ENCODE results near the gene AGAP3.
A peak's percentile ranks its signal among the peaks of the same experiment; 100 is the strongest.

The AGAP3 gene

GRCh38 chr7:151070574-151070960, 15.7 kb upstream of the AGAP3 start:
- no peak overlapping the region for H2AFZ ChIP-seq (ENCODE audit: low read length)
- H3K4me1 ChIP-seq (ENCODE audit: control insufficient read depth in 2 of 2, insufficient read depth in 1 of 2, low read depth in 1 of 2, low read length in 2 of 2) = no peaks in the 10 kb centered on the region
- H3K9me3 ChIP-seq (replicated peaks in 1 of 2; ENCODE audit: control insufficient read depth in 2 of 2, insufficient read depth in 1 of 2, low read depth in 1 of 2, low read length in 2 of 2) = no peaks in the 10 kb centered on the region
- no peak overlapping the region for H2BK120ac ChIP-seq (ENCODE audit: low read depth, low read length)
- H3K27me3 ChIP-seq (ENCODE audit: control insufficient read depth in 3 of 3, insufficient read depth in 3 of 3, low read depth in 1 of 3, low read length in 3 of 3) = no peaks in the 10 kb centered on the region
- H3K4ac ChIP-seq (ENCODE audit: low read length) = no peak overlapping the region
- H2BK15ac ChIP-seq (ENCODE audit: low read length) = no peak overlapping the region
- no peaks in the 10 kb centered on the region for H3K79me1 ChIP-seq (ENCODE audit: low read depth, low read length)
- peaks cover 51 to 95% of the 10 kb centered on the region in 2 donors for H3K36me3 ChIP-seq (replicated peaks in 1 of 2; ENCODE audit: control insufficient read depth in 2 of 2, insufficient read depth in 2 of 2, low read length in 2 of 2)
- peak overlapping the region in 1 of 2 donors; percentile 67 for H3K4me3 ChIP-seq (ENCODE audit: low read length in 2 of 2)
- H3K18ac ChIP-seq (ENCODE audit: low read length) = no peak overlapping the region
- no peak overlapping the region for H3K9ac ChIP-seq (ENCODE audit: low read depth, low read length, poor library complexity)
- no peak overlapping the region for H4K8ac ChIP-seq (ENCODE audit: low read depth, low read length)
- no peak overlapping the region for H3K27ac ChIP-seq (replicated peaks; ENCODE audit: low read length)
- H2AK5ac ChIP-seq (ENCODE audit: low read depth, low read length) = no peak overlapping the region
- no peak overlapping the region for H2BK5ac ChIP-seq (ENCODE audit: low read length)
- H2BK12ac ChIP-seq (ENCODE audit: low read length) = no peak overlapping the region
- H3K23ac ChIP-seq (ENCODE audit: low read depth, low read length, poor library complexity) = peak overlapping the region; percentile 14
- H3K4me2 ChIP-seq (ENCODE audit: insufficient read depth, low read length, poor library complexity, severe bottlenecking) = no peak overlapping the region
- H4K91ac ChIP-seq (ENCODE audit: low read depth, low read length, poor library complexity) = no peak overlapping the region
- no CpG with 5 or more reads among the region's 15 CpGs for WGBS, 2 donors (ENCODE audit: extremely low coverage in 2 of 2, insufficient read length in 2 of 2, insufficient replicate concordance in 1 of 2)
- H3K14ac ChIP-seq (ENCODE audit: low read length) = no peak overlapping the region
- DNase-seq (ENCODE audit: low spot score) = no peak

GRCh38 chr7:151071032-151071866, 15.0 kb upstream of the AGAP3 start:
- no peak overlapping the region for H3K14ac ChIP-seq (ENCODE audit: low read length)
- no peak overlapping the region for H2BK5ac ChIP-seq (ENCODE audit: low read length)
- H4K91ac ChIP-seq (ENCODE audit: low read depth, low read length, poor library complexity) = no peak overlapping the region
- no peak overlapping the region for H2BK120ac ChIP-seq (ENCODE audit: low read depth, low read length)
- DNase-seq (ENCODE audit: low spot score) = no peak
- H2BK12ac ChIP-seq (ENCODE audit: low read length) = no peak overlapping the region
- H3K18ac ChIP-seq (ENCODE audit: low read length) = no peak overlapping the region
- no peak overlapping the region for H2AK5ac ChIP-seq (ENCODE audit: low read depth, low read length)
- no peak overlapping the region for H2AFZ ChIP-seq (ENCODE audit: low read length)
- H3K4ac ChIP-seq (ENCODE audit: low read length) = no peak overlapping the region
- no peaks in the 10 kb centered on the region for H3K9me3 ChIP-seq (replicated peaks in 1 of 2; ENCODE audit: control insufficient read depth in 2 of 2, insufficient read depth in 1 of 2, low read depth in 1 of 2, low read length in 2 of 2)
- H3K9ac ChIP-seq (ENCODE audit: low read depth, low read length, poor library complexity) = no peak overlapping the region
- no peaks in the 10 kb centered on the region for H3K79me1 ChIP-seq (ENCODE audit: low read depth, low read length)
- H3K4me3 ChIP-seq (ENCODE audit: low read length in 2 of 2) = no peak overlapping the region
- H3K36me3 ChIP-seq (replicated peaks in 1 of 2; ENCODE audit: control insufficient read depth in 2 of 2, insufficient read depth in 2 of 2, low read length in 2 of 2) = peaks cover 55 to 95% of the 10 kb centered on the region in 2 donors
- WGBS, 2 donors (ENCODE audit: extremely low coverage in 2 of 2, insufficient read length in 2 of 2, insufficient replicate concordance in 1 of 2) = no CpG with 5 or more reads among the region's 39 CpGs
- peaks cover 0 to 4% of the 10 kb centered on the region in 2 donors for H3K4me1 ChIP-seq (ENCODE audit: control insufficient read depth in 2 of 2, insufficient read depth in 1 of 2, low read depth in 1 of 2, low read length in 2 of 2)
- no peak overlapping the region for H3K4me2 ChIP-seq (ENCODE audit: insufficient read depth, low read length, poor library complexity, severe bottlenecking)
- H2BK15ac ChIP-seq (ENCODE audit: low read length) = no peak overlapping the region
- no peak overlapping the region for H3K27ac ChIP-seq (replicated peaks; ENCODE audit: low read length)
- no peaks in the 10 kb centered on the region for H3K27me3 ChIP-seq (ENCODE audit: control insufficient read depth in 3 of 3, insufficient read depth in 3 of 3, low read depth in 1 of 3, low read length in 3 of 3)
- H4K8ac ChIP-seq (ENCODE audit: low read depth, low read length) = no peak overlapping the region
- H3K23ac ChIP-seq (ENCODE audit: low read depth, low read length, poor library complexity) = peak overlapping the region; percentile 5

GRCh38 chr7:151073990-151074389, 12.3 kb upstream of the AGAP3 start:
- no peaks in the 10 kb centered on the region for H3K27me3 ChIP-seq (ENCODE audit: control insufficient read depth in 3 of 3, insufficient read depth in 3 of 3, low read depth in 1 of 3, low read length in 3 of 3)
- no peaks in the 10 kb centered on the region for H3K79me1 ChIP-seq (ENCODE audit: low read depth, low read length)
- no peak overlapping the region for H3K18ac ChIP-seq (ENCODE audit: low read length)
- DNase-seq (ENCODE audit: low spot score) = no peak
- H4K91ac ChIP-seq (ENCODE audit: low read depth, low read length, poor library complexity) = no peak overlapping the region
- no peak overlapping the region for H3K27ac ChIP-seq (replicated peaks; ENCODE audit: low read length)
- no peak overlapping the region for H2BK120ac ChIP-seq (ENCODE audit: low read depth, low read length)
- peaks cover 45 to 96% of the 10 kb centered on the region in 2 donors for H3K36me3 ChIP-seq (replicated peaks in 1 of 2; ENCODE audit: control insufficient read depth in 2 of 2, insufficient read depth in 2 of 2, low read length in 2 of 2)
- H2AK5ac ChIP-seq (ENCODE audit: low read depth, low read length) = no peak overlapping the region
- no peak overlapping the region for H3K14ac ChIP-seq (ENCODE audit: low read length)
- WGBS, 2 donors (ENCODE audit: extremely low coverage in 2 of 2, insufficient read length in 2 of 2, insufficient replicate concordance in 1 of 2) = no CpG with 5 or more reads among the region's 17 CpGs
- H2BK12ac ChIP-seq (ENCODE audit: low read length) = no peak overlapping the region
- no peak overlapping the region for H4K8ac ChIP-seq (ENCODE audit: low read depth, low read length)
- peak overlapping the region; percentile 21 for H2BK5ac ChIP-seq (ENCODE audit: low read length)
- no peak overlapping the region for H3K4ac ChIP-seq (ENCODE audit: low read length)
- H3K9ac ChIP-seq (ENCODE audit: low read depth, low read length, poor library complexity) = no peak overlapping the region
- no peak overlapping the region for H3K4me2 ChIP-seq (ENCODE audit: insufficient read depth, low read length, poor library complexity, severe bottlenecking)
- peaks cover 4 to 7% of the 10 kb centered on the region in 2 donors for H3K4me1 ChIP-seq (ENCODE audit: control insufficient read depth in 2 of 2, insufficient read depth in 1 of 2, low read depth in 1 of 2, low read length in 2 of 2)
- H2BK15ac ChIP-seq (ENCODE audit: low read length) = no peak overlapping the region
- H3K23ac ChIP-seq (ENCODE audit: low read depth, low read length, poor library complexity) = no peak overlapping the region
- H2AFZ ChIP-seq (ENCODE audit: low read length) = no peak overlapping the region
- peaks cover 0 to 3% of the 10 kb centered on the region in 2 donors for H3K9me3 ChIP-seq (replicated peaks in 1 of 2; ENCODE audit: control insufficient read depth in 2 of 2, insufficient read depth in 1 of 2, low read depth in 1 of 2, low read length in 2 of 2)
- no peak overlapping the region for H3K4me3 ChIP-seq (ENCODE audit: low read length in 2 of 2)

GRCh38 chr7:151074817-151075661, 11.2 kb upstream of the AGAP3 start:
- Histone ChIP-seq H4K91ac (ENCODE audit: low read depth, low read length, poor library complexity) (no peak overlapping the region), H2AFZ (ENCODE audit: low read length) (no peak overlapping the region), H2AK5ac (ENCODE audit: low read depth, low read length) (no peak overlapping the region), H3K27ac (replicated peaks; ENCODE audit: low read length) (no peak overlapping the region), H2BK5ac (ENCODE audit: low read length) (no peak overlapping the region), H3K18ac (ENCODE audit: low read length) (no peak overlapping the region), H3K14ac (ENCODE audit: low read length) (no peak overlapping the region), H3K79me1 (ENCODE audit: low read depth, low read length) (peaks cover 7% of the 10 kb centered on the region), H2BK12ac (ENCODE audit: low read length) (no peak overlapping the region), H3K36me3 (replicated peaks in 1 of 2; ENCODE audit: control insufficient read depth in 2 of 2, insufficient read depth in 2 of 2, low read length in 2 of 2) (peaks cover 42 to 92% of the 10 kb centered on the region in 2 donors), H3K23ac (ENCODE audit: low read depth, low read length, poor library complexity) (peak overlapping the region; percentile 65), H3K4me2 (ENCODE audit: insufficient read depth, low read length, poor library complexity, severe bottlenecking) (no peak overlapping the region), H3K4me3 (ENCODE audit: low read length in 2 of 2) (no peak overlapping the region), H3K4ac (ENCODE audit: low read length) (no peak overlapping the region), H2BK15ac (ENCODE audit: low read length) (no peak overlapping the region), H2BK120ac (ENCODE audit: low read depth, low read length) (no peak overlapping the region), H4K8ac (ENCODE audit: low read depth, low read length) (no peak overlapping the region), H3K9me3 (replicated peaks in 1 of 2; ENCODE audit: control insufficient read depth in 2 of 2, insufficient read depth in 1 of 2, low read depth in 1 of 2, low read length in 2 of 2) (peaks cover 0 to 3% of the 10 kb centered on the region in 2 donors), H3K4me1 (ENCODE audit: control insufficient read depth in 2 of 2, insufficient read depth in 1 of 2, low read depth in 1 of 2, low read length in 2 of 2) (peaks cover 12 to 13% of the 10 kb centered on the region in 2 donors), H3K9ac (ENCODE audit: low read depth, low read length, poor library complexity) (no peak overlapping the region), H3K27me3 (ENCODE audit: control insufficient read depth in 3 of 3, insufficient read depth in 3 of 3, low read depth in 1 of 3, low read length in 3 of 3) (no peaks in the 10 kb centered on the region)
- DNase-seq (ENCODE audit: low spot score) = no peak
- WGBS, 2 donors (ENCODE audit: extremely low coverage in 2 of 2, insufficient read length in 2 of 2, insufficient replicate concordance in 1 of 2) = no CpG with 5 or more reads among the region's 26 CpGs

Data from neuronal stem cell (in vitro differentiated cells).